HepG2 (cell line): Measurements from ENCODE around the gene DYSF. TPM values are rescaled to one million over a fixed set of nuclear protein-coding genes. Genes with fewer than 3 reads are reported as not detected.

ENCODE experiments used
- ARID2 ChIP-seq: sonication (generic); formaldehyde crosslinking; IDR thresholded peaks from 2 replicates; pipeline ENCODE4 v1.8.1; 2022; ENCODE audit warnings: mild to moderate bottlenecking, missing genetic modification reagents, borderline replicate concordance
- CBX2 ChIP-seq, 2 experiments: fragments of 200-600 bp in 1 of 2; sonication (generic); formaldehyde crosslinking in 1 of 2; IDR thresholded peaks; 2 replicates each; pipeline versions ENCODE4 v1.7.0 to v1.8.1; 2018 to 2022; ENCODE audit warnings: low read depth in 2 of 2, low read length in 1 of 2, mild to moderate bottlenecking in 1 of 2, missing genetic modification reagents in 1 of 2
- CHD2 ChIP-seq: IDR thresholded peaks from 2 replicates; pipeline ENCODE4 v1.6.1; 2011; ENCODE audit warnings: low read depth, low read length, improper control_type of control experiment
- CHD4 ChIP-seq: fragments of 200-600 bp; sonication (generic); IDR thresholded peaks from 2 replicates; pipeline ENCODE4 v1.7.0; 2017; ENCODE audit warnings: mild to moderate bottlenecking, low read length, borderline replicate concordance
- ETV5 ChIP-seq: IDR thresholded peaks from 2 replicates; pipeline ENCODE4 v1.6.1; 2018; ENCODE audit warnings: missing biosample characterization, missing genetic modification reagents, inconsistent platforms, borderline replicate concordance
- HHEX ChIP-seq: IDR thresholded peaks from 2 replicates; pipeline ENCODE4 v1.6.1; 2016; ENCODE audit warnings: control low read depth
- HIC2 ChIP-seq: sonication (generic); formaldehyde crosslinking; IDR thresholded peaks from 2 replicates; pipeline ENCODE4 v1.9.0; 2022; ENCODE audit warnings: low read depth, missing genetic modification reagents
- HMG20A ChIP-seq: IDR thresholded peaks from 2 replicates; pipeline ENCODE4 v1.6.1; 2016; ENCODE audit warnings: borderline replicate concordance
- MAX ChIP-seq: IDR thresholded peaks from 2 replicates; pipeline ENCODE4 v1.6.1; 2012; ENCODE audit warnings: inconsistent platforms
- MIXL1 ChIP-seq: IDR thresholded peaks from 2 replicates; pipeline ENCODE4 v1.6.1; 2016
- NR2F1 ChIP-seq, 2 experiments: fragments of 450-650 bp in 1 of 2; formaldehyde crosslinking in 1 of 2; IDR thresholded peaks; 2 replicates each; pipeline versions ENCODE4 v1.5.0 to v1.6.1; 2016 to 2020; ENCODE audit warnings: mild to moderate bottlenecking in 1 of 2, missing compliant biosample characterization in 1 of 2, missing genetic modification reagents in 1 of 2, moderate library complexity in 1 of 2
- PRDM15 ChIP-seq: sonication (generic); formaldehyde crosslinking; IDR thresholded peaks from 2 replicates; pipeline ENCODE4 v1.4.0; 2020; ENCODE audit warnings: missing genetic modification reagents
- SCMH1 ChIP-seq: sonication (generic); formaldehyde crosslinking; IDR thresholded peaks from 2 replicates; pipeline ENCODE4 v1.9.0; 2021; ENCODE audit warnings: missing genetic modification reagents, mild to moderate bottlenecking, borderline replicate concordance
- SPEN ChIP-seq: sonication (generic); formaldehyde crosslinking; IDR thresholded peaks from 2 replicates; pipeline ENCODE4 v1.5.1; 2020; ENCODE audit warnings: low read depth, mild to moderate bottlenecking, missing genetic modification reagents
- TAF15 ChIP-seq: fragments of 200-400 bp; formaldehyde crosslinking; IDR thresholded peaks from one replicate; pipeline ENCODE4 v1.6.1; 2018; ENCODE audit warnings: mild to moderate bottlenecking, low read depth, low read length; ENCODE audit not compliant: poor library complexity, severe bottlenecking
- THRA ChIP-seq: sonication (generic); formaldehyde crosslinking; IDR thresholded peaks from 2 replicates; pipeline ENCODE4 v1.4.0; 2020; ENCODE audit warnings: missing genetic modification reagents, borderline replicate concordance
- ZMYM4 ChIP-seq: sonication (generic); formaldehyde crosslinking; IDR thresholded peaks from 2 replicates; pipeline ENCODE4 v1.8.1; 2023; ENCODE audit warnings: mild to moderate bottlenecking, missing genetic modification reagents
- ZNF296 ChIP-seq: sonication (generic); formaldehyde crosslinking; conservative IDR thresholded peaks from 2 replicates; pipeline ENCODE4 v1.5.0; 2020; ENCODE audit warnings: mild to moderate bottlenecking, missing genetic modification reagents
- ZNF337 ChIP-seq: sonication (generic); formaldehyde crosslinking; IDR thresholded peaks from 2 replicates; pipeline ENCODE4 v1.5.1; 2020; ENCODE audit warnings: missing genetic modification reagents, low read depth, mild to moderate bottlenecking, borderline replicate concordance
- ZNF430 ChIP-seq: sonication (generic); formaldehyde crosslinking; IDR thresholded peaks from 2 replicates; pipeline ENCODE4 v1.9.0; 2021; ENCODE audit warnings: mild to moderate bottlenecking, missing genetic modification reagents
- ZNF567 ChIP-seq: sonication (generic); formaldehyde crosslinking; IDR thresholded peaks from 2 replicates; pipeline ENCODE4 v1.8.1; 2023; ENCODE audit warnings: mild to moderate bottlenecking, missing genetic modification reagents, borderline replicate concordance
- ZNF773 ChIP-seq: sonication (generic); formaldehyde crosslinking; IDR thresholded peaks from 2 replicates; pipeline ENCODE4 v1.4.0; 2020; ENCODE audit warnings: missing genetic modification reagents, borderline replicate concordance
- polyA plus RNA-seq, 8 experiments: library from polyadenylated mRNA; depleted of rRNA in 3 of 8; stranded (reverse) in 7 of 8; unstranded in 1 of 8; fragments of >200 nt; fragmentation: Illumina TruSeq in 4 of 8; extraction: Trizol in 4 of 8; gene quantifications; 2 replicates each; pipeline versions ENCODE4 v1.2.1 to v1.2.3, GENCODE V29; 2011 to 2016; ENCODE audit warnings: low read depth in 4 of 8, missing spikeins in 1 of 8, mixed read lengths in 1 of 8; ENCODE audit not compliant: insufficient read depth in 1 of 8
- total RNA-seq, 5 experiments: library from RNA; depleted of rRNA; stranded (reverse); fragments of >200 nt; fragmentation: Illumina TruSeq; extraction: Trizol; gene quantifications; 2 replicates each; pipeline ENCODE4 v1.2.3, GENCODE V29; 2016; ENCODE audit warnings: low read depth in 1 of 5

Gene DYSF
- total and polyA plus RNA-seq, 2 of the 13 experiments (the other 11 are each of a cell fraction or from before 2014, with no cell fraction given): 0.15 to 2.4 TPM

GRCh38 chr2:71510196-71510807 is 56.9 kb downstream of the DYSF start (continued):
- no peak for TF ChIP-seq ETV5 (CRISPR knock-in tag)
- no peak for TF ChIP-seq CHD4
- TF ChIP-seq ZMYM4 (CRISPR knock-in tag): 0 out of 2 replicates have a peak, but pooled peaks have one; percentile 36
- TF ChIP-seq HHEX (CRISPR knock-in tag): no peak
- no peak for TF ChIP-seq MAX
- no peak for TF ChIP-seq HIC2 (CRISPR knock-in tag)
- no peak for TF ChIP-seq SCMH1 (CRISPR knock-in tag)
- TF ChIP-seq ZNF337: no peak
- no peak for TF ChIP-seq ARID2
- TF ChIP-seq ZNF430 (CRISPR knock-in tag): no peak
- TF ChIP-seq ZNF567: 0 out of 2 replicates have a peak, but pooled peaks have one; percentile 38
- no peak for TF ChIP-seq SPEN (CRISPR knock-in tag)
- no peak for TF ChIP-seq ZNF296 (CRISPR knock-in tag)
- 0 out of 2 replicates have a peak, but pooled peaks have one; percentile 17 for TF ChIP-seq MIXL1
- TF ChIP-seq CBX2 (IDR thresholded peaks at IDR 0.05; ENCODE audit: low read depth, low read length): no peak
- TF ChIP-seq CBX2 (CRISPR knock-in tag; IDR thresholded peaks at IDR 0.05; ENCODE audit: low read depth): no peak
- TF ChIP-seq THRA (CRISPR knock-in tag): no peak
- no peak for TF ChIP-seq TAF15
- no peak for TF ChIP-seq ZNF773 (CRISPR knock-in tag)
- TF ChIP-seq NR2F1 (CRISPR knock-in tag; IDR thresholded peaks at IDR 0.05): no peak
- no peak for TF ChIP-seq HMG20A (CRISPR knock-in tag)
- no peak for TF ChIP-seq PRDM15 (CRISPR knock-in tag)
- no peak for TF ChIP-seq CHD2
